IPS-NIHi11 (cell line): ENCODE measurements around the gene WDR36.
"Not testable (repeated sequence)": the region's sequence is repeated elsewhere in the genome, so short reads cannot be mapped to it uniquely, and the experiment has no call there.

Experiments used
- DNase-seq: peaks from one replicate; pipeline ENCODE4 v3.0.0; 2012; ENCODE audit warnings: mixed read lengths, low spot score

WDR36 gene

DNA sequence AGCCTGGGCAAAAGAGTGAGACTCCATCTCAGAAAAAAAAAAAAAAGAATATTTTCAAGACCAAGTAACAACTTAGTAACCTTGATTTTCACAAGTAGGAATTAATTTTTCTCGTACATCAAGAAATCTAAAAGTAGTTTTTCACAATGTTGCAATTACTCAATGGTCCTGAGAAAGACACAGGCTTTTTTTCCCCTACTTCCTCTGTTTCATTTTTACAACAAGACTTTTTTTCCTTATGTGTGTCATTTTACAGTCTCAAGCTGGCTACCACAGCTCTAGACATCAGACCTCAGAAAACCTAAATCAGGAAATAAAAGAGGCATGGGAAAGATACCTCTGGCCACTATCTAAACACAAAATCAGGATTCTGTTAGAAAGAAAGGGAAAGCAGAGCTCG lies 45.9 kb downstream of the WDR36 start:
- no peak for DNase-seq

DNA sequence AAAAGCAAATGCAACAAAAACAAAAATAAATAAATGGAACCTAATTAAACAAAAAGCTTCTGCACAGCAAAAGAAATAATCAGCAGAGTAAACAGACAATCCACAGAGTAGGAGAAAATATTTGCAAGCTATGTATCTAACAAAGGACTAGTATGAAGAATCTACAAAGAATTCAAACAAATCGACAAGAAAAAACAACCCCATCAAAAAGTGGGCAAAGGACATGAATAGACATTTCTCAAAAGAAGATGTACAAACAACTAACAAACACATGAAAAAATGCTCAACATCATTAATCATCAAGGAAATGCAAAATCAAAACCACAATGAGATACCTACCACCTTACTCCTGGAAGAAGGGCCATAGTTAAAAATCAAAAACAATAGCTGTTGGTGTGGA lies 49.3 kb downstream of the WDR36 start:
- DNase-seq, result not testable (repeated sequence)

DNA sequence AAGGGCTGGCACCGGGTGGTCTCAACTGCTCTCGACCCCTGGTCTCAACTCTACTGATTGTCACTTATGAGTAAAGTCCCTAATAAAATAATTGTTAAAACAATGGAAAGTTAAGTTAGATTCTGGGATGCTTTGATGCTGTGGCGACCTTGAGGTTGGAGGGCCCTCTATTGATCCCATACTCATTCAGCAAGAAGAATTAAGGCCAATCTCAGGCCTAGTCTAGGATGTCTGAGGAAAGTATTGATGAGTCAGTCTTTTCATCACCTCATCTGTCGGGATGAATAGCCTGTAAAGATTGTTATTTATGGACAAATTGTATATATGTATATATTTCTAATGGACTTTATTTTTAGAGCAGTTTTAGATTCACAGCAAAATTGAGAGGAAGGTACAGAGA lies 50.8 kb downstream of the WDR36 start:
- DNase-seq, result no peak

DNA sequence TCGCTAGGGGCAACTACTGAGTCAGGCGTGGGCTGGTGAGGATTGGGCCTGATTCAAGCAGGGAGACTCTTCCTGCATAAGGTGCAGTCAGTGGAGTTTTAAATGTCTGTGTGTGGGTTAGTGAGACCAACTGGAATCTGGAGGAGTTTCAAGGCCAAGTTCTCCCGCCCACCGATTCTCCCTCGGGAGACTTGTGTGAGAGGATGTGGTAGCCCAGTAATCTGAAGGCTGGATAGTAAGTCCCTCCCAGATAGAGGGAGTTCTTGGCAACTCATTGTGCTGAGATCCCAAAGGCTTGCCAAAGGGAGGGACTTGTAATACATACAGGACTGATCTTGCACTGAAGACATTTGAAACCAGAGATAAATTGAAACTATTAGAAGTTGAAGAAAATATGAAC lies 51.8 kb downstream of the WDR36 start:
- peak; percentile 23 for DNase-seq

DNA sequence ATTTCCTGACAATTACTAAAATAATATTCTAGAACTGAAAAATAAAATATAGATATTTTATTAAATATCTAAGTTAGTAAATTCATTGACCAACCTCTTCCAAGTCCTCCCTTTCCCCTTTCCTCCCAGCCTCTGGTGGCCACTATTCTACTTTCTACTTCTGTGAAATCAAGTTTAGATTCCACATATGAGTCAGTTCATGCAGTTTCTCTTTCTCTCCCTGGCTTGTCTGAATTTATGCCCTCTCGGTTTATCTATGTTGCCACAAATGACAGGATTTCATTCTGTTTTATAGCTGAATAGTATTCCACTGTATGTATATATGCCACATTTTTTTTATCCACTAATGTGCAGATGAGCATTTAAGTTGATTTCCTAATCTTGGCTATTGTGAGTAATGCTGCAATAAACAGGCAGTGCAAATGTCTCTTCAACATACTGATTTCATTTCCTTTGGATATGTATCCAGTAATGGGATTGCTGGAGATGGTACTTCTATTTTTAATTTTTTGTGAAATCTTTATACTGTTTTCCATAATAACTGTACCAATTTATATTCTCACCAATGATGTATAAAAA lies 52.3 kb downstream of the WDR36 start:
- no peak for DNase-seq

DNA sequence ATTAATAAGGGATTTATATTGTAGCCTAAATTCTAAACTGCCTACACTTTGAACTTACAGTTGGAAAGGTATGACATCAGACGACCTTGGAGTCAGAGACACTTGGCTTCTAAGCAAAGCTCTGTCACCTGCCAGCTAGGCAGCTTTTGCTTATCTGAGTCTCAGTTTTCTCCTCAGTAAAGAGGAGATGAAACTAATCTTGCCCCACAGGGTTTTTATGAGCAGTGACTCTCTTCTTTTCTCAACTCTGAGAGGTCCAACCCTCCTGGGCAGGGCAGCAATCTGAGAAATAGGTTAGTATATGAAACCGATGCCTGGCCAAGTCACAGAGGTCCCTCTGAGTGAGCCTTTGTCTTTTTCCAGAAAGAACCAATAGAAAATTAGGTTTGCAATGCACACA lies 53.9 kb downstream of the WDR36 start:
- no peak for DNase-seq

DNA sequence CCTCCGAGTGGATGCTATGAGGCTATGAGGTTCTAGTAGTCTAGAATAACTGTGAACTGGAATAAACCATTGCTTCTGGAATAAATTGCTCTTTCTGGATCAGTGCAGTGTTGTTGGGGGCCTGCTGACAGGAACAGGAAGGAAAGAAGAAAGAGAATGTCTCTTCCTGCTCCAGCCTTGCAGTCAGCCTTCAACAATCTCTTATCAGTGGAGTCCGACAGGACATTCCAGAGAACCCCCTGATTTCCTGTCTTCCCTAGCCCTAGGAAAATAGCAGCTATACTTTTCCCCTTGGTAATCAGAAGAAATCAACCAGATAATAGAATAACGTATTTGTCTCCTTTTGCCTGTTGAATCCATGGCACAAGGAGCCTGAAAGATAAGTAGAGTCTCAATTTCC lies 55.4 kb downstream of the WDR36 start:
- DNase-seq, result no peak

DNA sequence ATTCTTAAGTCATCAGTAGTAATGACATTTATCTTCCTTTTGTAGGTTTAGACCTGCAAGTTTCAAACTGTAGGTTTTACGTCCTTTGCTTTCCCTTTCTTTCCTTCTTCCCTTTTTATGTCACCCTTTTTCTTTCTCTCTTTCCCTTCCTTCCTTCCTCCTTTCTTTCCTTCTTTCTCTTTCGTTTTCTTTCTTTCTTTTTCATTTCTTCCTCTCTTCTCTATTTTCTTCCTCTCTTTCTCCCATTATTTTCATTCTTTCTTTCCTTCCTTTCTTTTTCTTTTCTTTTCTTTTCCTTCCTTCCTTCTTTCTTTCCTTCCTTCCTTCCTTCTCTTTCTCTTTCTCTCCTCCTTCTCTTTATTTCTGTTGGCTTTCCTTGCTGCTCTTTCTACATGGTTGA lies 59.9 kb downstream of the WDR36 start:
- DNase-seq, result no peak

DNA sequence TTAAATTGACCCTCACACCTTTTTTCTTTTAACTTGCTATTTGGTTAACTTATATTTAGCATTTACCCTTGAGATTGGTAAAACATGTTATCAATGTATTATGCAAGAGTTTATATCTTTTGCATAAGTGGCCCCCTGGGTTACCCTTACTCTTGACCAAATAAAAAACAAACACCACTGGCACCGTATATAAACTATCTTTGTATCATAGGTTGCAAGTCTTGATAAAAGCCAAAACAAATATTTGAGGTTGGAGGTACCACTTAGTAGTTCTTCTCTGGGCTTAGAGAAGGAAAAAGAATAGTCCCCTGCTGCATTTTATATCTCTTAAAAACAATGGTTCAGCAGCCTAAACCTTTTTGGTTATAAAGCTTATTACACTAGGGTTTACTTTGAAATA lies 61.3 kb downstream of the WDR36 start:
- no peak for DNase-seq

DNA sequence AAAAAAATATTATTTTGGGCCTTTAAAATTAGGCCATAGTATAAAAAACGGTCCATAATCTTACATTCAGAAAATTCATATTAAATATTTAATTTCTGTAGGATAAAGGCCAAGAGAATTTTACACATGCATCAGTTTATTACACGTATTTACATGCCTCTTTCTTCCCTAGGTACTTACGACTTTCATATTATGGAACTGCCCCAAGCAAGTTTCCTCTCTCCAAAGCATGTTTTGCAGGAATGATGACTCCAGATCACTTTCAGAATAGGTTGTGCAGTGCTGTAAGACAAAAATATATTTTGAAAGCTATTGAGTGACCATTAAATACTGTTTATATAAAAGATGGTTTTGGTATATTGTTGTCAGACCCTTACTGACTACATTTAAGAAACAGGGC lies 61.8 kb downstream of the WDR36 start:
- DNase-seq, result no peak

DNA sequence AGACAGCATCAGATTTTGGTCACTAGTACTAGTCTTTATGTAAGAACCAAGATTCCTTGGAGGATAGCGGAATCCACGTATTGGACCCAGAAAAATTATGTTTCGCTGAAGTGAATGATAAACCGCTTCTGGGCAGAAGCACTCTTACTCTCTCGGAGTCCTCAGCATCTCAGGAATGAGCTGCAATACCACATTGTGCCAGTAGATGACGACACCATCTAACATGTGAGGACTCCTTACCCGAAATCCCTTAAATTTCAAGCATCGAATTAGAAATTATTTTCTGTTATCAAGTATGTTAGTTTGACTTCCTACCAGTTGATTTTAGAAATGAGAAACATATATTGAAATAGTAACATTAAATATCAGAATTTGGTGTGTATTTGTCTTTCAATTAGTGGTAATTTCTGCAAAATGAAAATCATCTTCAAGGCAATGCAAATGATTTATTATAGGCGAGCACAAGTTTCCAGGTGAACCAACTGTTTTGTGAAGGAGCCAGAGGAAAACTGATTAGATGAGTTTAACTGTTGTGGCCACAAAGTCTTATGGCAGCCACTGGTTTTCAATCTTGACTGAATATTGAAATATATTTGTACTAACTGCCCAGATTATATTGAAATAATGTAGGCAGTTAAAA lies 66.1 kb downstream of the WDR36 start:
- DNase-seq, result peak; percentile 66

DNA sequence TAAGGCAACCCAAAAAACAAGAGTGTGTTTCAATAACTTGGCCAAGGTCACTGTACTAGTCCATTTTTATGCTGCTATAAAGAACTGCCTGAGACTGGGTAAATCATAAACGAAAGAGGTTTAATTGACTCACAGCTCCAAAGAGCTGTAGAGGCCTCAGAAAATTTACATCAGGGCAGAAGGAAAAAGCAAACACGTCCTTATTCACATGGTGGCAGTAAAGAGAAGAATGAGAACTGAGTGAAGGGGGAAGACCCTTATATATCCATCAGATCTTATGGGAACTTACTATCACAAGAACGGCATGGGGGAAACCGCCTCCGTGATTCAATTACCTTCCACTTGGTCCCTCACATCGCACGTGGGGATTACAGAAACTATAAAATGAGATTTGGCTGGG lies 67.7 kb downstream of the WDR36 start:
- DNase-seq, result no peak

DNA sequence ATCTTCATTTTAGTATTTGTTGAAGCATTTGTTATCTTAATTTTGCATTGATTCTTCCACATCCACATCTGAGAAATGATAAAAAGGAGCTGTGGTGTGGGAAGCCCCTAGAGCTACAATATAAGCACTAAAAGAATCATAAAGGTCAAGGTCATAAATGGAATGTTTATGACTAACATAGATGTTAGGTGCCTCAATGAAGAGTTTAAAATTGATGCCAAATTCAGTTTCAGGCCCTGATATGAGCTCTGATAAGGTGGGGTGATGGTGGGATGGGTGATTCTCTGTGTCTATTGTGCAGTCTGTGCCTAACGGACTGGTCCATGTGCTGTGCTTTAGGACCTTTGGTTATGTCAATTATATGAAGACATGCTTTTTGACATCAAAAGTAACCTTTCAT lies 70.9 kb downstream of the WDR36 start:
- DNase-seq, result no peak

DNA sequence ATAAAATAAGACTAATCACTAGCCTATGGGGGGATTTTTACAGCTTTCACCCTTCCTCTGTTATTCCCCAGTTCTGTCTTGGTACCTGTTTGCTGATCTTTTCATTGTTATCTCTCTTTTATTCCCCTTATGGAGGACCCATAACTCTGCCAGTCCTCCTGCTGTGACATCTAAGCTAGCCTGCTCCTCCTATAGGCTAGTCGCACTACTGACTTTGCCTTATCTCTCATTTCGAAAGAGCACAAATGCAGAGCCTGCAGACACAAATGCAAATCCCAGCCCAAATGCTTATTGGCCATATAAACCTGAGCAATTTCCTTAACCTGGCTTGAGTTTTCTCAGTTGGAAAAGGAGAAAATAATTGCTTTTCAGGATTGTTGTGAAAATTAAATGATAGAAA lies 72.9 kb downstream of the WDR36 start:
- peak; percentile 14 for DNase-seq

DNA sequence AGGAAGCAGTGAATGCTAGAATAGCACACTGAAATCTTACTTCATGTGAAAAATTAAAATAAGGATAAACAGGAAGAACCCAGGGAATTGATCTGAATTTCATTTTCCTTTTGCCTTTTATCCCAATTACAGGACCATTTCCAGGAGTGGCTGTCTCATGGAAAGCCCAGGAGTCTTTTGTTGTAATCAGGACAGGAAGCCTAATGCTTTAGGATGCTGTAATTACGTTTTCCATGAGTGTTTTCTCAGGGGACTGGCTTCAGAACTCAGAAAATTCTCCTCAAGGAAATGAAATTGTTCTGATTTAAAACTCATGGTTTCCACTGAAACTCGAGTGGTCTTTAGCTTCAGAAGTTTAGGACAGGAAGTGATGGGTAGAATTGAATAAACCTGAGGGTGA lies 75.4 kb downstream of the WDR36 start:
- DNase-seq, result no peak

DNA sequence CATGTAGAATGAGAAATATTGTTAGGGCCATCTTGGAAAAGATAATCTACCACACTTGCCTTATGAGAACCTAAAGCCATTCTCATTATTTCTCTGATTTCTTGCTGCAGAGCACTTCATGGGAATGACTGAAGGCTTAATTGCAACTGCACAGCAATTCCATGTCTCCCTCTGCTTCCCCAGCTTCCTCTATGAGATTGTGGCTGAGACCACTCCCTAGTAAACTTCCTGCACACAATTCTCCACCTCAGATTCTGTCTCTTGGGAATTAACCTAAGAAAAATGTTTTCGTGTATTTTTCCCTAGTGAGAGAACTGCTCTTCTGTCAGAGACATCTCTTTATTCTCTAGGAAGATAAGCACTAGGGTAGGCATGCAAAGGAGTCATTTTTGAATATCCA lies 76.5 kb downstream of the WDR36 start:
- no peak for DNase-seq

DNA sequence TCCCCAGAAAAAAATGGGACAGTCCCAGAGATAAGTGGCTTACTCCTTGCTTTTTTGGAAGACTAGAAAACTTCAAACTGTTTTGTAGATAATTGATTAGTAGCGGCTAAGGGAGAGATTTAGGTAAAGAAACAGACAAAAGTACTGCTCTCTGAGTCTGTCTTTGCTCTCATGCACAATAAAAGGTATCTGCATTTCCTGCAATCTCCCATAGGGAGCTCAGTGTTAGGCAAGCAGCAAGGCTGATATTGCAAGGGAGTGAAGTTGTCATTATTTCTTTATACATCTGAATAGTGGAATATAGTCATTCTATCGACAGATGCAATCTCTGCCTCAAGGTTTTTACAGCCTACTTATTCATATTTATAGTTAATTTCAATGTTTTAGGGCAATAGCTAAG lies 77.1 kb downstream of the WDR36 start:
- DNase-seq, result no peak

DNA sequence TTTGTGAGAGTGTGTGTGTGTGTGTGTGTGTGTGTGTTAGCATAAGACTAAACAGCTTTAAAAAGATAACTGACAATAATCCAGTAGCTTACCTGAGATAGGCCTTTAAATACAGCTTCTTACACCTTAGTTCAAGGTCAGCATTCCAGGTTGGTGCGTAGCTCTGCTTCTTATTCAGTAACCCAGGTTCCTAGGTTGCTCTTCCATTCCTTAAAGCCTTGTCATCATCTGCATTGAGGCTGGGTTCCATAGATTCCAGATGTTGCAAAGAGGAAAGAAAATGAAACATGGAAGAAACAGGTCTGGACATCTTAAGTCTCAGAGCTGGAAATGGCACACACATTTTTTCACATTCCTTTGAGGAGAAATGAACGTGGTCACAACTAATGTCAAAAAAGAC lies 78.1 kb downstream of the WDR36 start:
- no peak for DNase-seq

DNA sequence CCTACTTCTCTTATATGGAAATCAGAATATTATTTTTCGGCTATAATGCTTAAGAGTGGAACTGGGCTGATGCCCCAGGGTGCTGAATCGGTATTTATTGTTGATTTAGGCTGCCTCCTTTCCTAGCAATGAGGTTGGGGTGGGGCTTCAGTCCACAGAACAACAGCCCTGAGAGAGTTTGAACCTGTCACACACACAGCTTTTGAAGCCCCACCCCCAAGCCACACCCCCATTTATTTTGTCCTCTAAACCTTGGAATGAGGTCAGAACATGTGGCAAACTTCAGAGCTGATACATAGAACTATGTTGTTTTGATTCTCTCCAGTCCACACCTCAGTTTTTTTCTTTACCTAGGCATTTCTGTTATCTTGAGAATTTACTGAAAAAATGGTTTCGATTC lies 80.4 kb downstream of the WDR36 start:
- peak; percentile 47 for DNase-seq

DNA sequence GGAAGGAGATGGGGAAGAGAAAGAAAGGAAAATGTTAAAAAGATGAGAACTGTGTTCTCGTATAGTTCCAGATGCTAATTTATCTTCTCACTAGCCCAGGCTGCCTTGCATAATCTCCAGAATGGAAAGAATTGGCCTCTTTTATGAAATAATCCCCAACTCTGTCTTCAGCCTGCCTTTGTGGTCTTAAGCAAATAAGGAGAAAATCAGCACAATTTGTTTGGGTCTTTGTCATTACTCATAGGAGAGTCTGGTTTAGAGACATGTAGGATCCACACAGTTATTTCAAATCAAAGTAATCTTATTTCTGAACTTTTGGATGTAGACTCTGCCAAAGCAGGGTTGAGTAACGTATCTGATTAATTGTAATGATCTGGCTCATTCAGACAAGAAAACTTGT lies 81.3 kb downstream of the WDR36 start:
- DNase-seq, result no peak
